Immature natural killer cell (primary cell): ENCODE data around the gene MFSD6. TPM values are rescaled to one million over a fixed set of nuclear protein-coding genes. Genes with fewer than 3 reads are reported as not detected.
"Not testable (repeated sequence)": the region's sequence is repeated elsewhere in the genome, so short reads cannot be mapped to it uniquely, and the experiment has no call there.

ENCODE experiments used
- DNase-seq, 3 donors: peaks; one replicate each; pipeline ENCODE4 v3.0.0; 2022; ENCODE audit warnings: mixed read lengths in 1 of 3
- H3K27ac Mint-ChIP-seq, 6 donors: one replicate each; pipeline ENCODE4 v1.8.0; 2020; ENCODE audit warnings: mixed read lengths in 6 of 6, mild to moderate bottlenecking in 5 of 6, inconsistent platforms in 4 of 6, moderate library complexity in 3 of 6
- H3K27me3 Mint-ChIP-seq, 3 donors: one replicate each; pipeline ENCODE4 v1.8.0; 2020 to 2021; ENCODE audit warnings: low read depth in 3 of 3, mild to moderate bottlenecking in 3 of 3, mixed read lengths in 3 of 3, moderate library complexity in 3 of 3, inconsistent platforms in 1 of 3
- H3K36me3 Mint-ChIP-seq, 3 donors: one replicate each; pipeline ENCODE4 v1.8.0; 2020; ENCODE audit warnings: mixed read lengths in 3 of 3, inconsistent platforms in 2 of 3, mild to moderate bottlenecking in 2 of 3
- H3K4me1 Mint-ChIP-seq, 2 donors: one replicate each; pipeline ENCODE4 v1.8.0; 2020; ENCODE audit warnings: inconsistent platforms in 2 of 2, mild to moderate bottlenecking in 2 of 2, mixed read lengths in 2 of 2, moderate library complexity in 1 of 2
- H3K4me3 Mint-ChIP-seq, 5 donors: one replicate each; pipeline ENCODE4 v1.8.0; 2020; ENCODE audit warnings: mild to moderate bottlenecking in 5 of 5, mixed read lengths in 5 of 5, inconsistent platforms in 3 of 5, moderate library complexity in 3 of 5
- H3K9me3 Mint-ChIP-seq, 6 donors: one replicate each; pipeline ENCODE4 v1.8.0; 2020; ENCODE audit warnings: mild to moderate bottlenecking in 6 of 6, mixed read lengths in 6 of 6, inconsistent platforms in 4 of 6, moderate library complexity in 3 of 6
- polyA plus RNA-seq, 3 donors: library from polyadenylated mRNA; unstranded; fragments of 300-500 nt; fragmentation: Illumina TruSeq; gene quantifications; one replicate each; pipeline ENCODE4 v1.2.3, GENCODE V29; 2021

MFSD6 gene
- polyA plus RNA-seq, 3 donors from 2014 or later: 7.3 to 35.1 (median 8.5) TPM

GRCh38 chr2:190467575-190468083 lies 59.5 kb downstream of the MFSD6 start:
- H3K4me3 Mint-ChIP-seq: no peak overlapping the region
- peaks cover 50 to 74% of the 10 kb centered on the region in 2 donors for H3K4me1 Mint-ChIP-seq

DNA sequence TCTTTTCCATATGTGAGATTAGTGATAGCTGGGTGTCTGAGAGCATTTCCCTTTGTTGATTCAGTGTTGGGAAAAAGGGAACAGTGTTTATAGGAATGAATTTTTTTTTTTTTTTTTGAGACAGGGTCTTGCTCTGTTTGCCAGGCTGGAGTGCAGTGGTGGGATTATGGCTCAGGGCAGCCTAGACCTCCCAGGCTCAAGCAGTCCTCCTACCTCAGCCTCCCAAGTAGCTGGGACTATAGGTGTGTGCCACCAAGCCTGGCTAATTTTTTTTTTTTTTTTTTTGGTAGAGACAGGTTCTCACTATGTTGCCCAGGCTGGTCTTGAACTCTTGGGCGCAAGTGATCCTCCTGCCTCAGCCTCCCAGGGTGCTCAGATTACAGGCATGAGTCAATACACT lies 60.2 kb downstream of the MFSD6 start:
- not testable (repeated sequence) for DNase-seq, H3K27me3 Mint-ChIP-seq, H3K4me3 Mint-ChIP-seq, H3K9me3 Mint-ChIP-seq
- peaks cover 48 to 67% of the 10 kb centered on the region in 2 donors for H3K4me1 Mint-ChIP-seq
- H3K36me3 Mint-ChIP-seq: peaks cover 11 to 22% (median 14%) of the 10 kb centered on the region in 3 donors
- H3K27ac Mint-ChIP-seq: peak overlapping the region; percentile 0 to 79 (median 40)

More at GRCh38 chr2:190467575-190468083, 59.5 kb downstream of the MFSD6 start:
- H3K36me3 Mint-ChIP-seq: peaks cover 7 to 15% (median 11%) of the 10 kb centered on the region in 3 donors
- H3K27ac Mint-ChIP-seq: peak overlapping the region in 4 of 6 donors; percentile 0 to 79 (median 14)
- peaks cover 0 to 3% (median 0%) of the 10 kb centered on the region in 3 donors for H3K27me3 Mint-ChIP-seq
- no peak for DNase-seq
- no peaks in the 10 kb centered on the region for H3K9me3 Mint-ChIP-seq

DNA sequence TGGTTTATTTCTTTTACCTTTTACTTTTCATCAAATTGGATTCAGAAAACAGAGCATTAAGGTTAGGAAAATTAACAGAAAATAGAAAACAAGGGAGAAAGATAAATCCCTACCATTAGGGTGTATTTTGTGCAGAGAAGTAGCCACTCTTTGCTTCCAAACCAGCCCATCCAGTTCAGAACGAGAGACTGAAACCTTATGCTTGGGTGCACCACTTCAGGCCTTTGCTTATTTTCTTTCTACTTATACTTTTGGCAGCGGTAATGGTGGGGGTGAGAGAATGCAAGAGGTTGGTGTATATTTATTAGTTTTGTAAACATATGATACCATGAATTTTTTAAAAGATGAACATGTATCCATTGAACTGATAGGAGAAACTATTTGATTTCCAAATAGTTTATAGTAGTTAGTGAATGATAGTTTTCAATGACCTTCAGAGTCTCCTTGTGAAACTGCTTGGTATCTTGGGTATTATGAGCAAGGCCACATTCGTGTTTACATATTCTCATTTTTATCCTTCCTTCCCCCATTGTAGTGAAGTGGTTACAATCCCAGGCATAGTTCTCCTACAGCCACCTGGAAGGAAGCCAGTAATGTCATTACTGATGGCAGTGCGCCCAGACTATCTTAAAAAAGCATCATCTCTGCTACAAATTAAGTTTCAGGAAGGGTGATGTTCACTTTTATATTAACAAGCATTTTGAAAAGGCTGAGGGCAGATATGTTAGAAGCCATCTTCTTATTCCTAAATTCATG lies 60.8 kb downstream of the MFSD6 start:
- no peak overlapping the region for H3K4me3 Mint-ChIP-seq

DNA sequence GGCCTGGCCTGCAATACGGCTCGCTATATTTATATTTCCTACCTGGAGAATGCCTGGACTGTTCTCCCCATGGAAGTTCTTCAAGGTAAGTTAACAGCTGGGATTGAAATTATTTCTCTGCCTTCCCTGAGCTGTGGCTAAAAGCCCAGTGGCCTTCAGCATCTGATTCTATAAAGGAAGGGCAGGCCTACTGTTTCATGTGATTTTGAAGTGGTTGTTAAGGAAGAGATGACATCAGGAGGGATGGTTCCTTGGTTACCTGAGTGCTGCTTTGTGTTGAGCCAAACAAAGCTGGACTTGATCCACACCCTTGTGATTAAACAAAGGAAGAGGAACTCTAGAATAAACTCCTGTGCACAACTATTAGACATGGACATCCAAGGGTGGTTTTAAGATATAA lies 61.6 kb downstream of the MFSD6 start:
- Mint-ChIP-seq H3K27me3 (peaks cover 0 to 3% (median 0%) of the 10 kb centered on the region in 3 donors), H3K4me3 (no peak overlapping the region), H3K9me3 (no peaks in the 10 kb centered on the region), H3K4me1 (peaks cover 39 to 55% of the 10 kb centered on the region in 2 donors), H3K36me3 (peaks cover 11 to 23% (median 21%) of the 10 kb centered on the region in 3 donors), H3K27ac (peak overlapping the region in 3 of 6 donors; percentile 17 to 68 (median 51))
- DNase-seq: no peak

More for the DNA sequence above, 60.8 kb downstream of the MFSD6 start:
- Mint-ChIP-seq H3K27ac (peak overlapping the region in 2 of 6 donors; percentile 50 to 70), H3K36me3 (peaks cover 11 to 23% (median 21%) of the 10 kb centered on the region in 3 donors), H3K4me1 (peaks cover 47 to 63% of the 10 kb centered on the region in 2 donors), H3K9me3 (no peaks in the 10 kb centered on the region), H3K27me3 (peaks cover 0 to 3% (median 0%) of the 10 kb centered on the region in 3 donors)
- no peak for DNase-seq

GRCh38 chr2:190470256-190470826 lies 62.2 kb downstream of the MFSD6 start:
- no peak for DNase-seq
- H3K36me3 Mint-ChIP-seq: peaks cover 11 to 23% (median 21%) of the 10 kb centered on the region in 3 donors
- peak overlapping the region in 1 of 6 donors; percentile 7 for H3K27ac Mint-ChIP-seq
- no peak overlapping the region for H3K4me3 Mint-ChIP-seq
- no peaks in the 10 kb centered on the region for H3K9me3 Mint-ChIP-seq
- H3K27me3 Mint-ChIP-seq: peaks cover 0 to 3% (median 2%) of the 10 kb centered on the region in 3 donors
- H3K4me1 Mint-ChIP-seq: peaks cover 34 to 50% of the 10 kb centered on the region in 2 donors

DNA sequence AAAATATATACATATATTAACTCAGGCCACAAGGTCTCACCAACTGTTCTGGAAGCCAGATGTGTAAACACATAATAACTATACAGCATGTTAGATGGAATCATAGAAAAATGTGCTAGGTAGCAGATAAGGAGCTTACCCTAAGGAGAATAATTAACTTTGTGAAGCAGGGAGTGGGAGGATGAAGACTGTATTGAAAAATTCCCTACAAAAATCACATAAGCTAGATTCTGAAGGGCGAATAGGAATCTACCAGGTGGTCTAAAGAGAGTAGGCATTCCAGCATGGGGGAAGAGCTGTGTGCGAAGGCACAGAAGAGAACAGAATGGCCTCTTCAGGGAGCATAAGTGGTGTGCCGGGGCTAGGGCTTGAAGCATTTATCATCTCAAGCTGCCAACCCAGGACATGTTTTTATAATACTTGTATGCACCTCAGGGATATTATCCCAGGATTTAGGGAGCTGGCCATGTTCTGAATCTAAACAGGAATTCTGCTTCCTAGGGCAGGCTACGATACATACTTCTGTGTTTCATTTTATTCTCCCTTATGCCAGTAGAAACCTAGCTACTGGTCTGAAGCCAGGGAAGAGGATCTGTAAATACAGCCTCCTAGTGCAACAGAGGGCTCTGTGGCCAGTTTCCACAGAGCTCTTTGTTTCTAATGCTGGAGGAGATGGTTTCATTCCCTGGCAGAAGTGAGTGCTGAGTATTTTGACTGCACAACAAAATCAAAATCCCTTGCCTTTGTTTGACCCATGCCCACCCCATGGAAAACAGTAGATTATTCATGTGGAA lies 69.7 kb downstream of the MFSD6 start:
- peaks cover 8 to 40% of the 10 kb centered on the region in 2 donors for H3K4me1 Mint-ChIP-seq
- no peak overlapping the region for H3K4me3 Mint-ChIP-seq
- no peak for DNase-seq
- peak overlapping the region in 5 of 6 donors; percentile 1 to 55 (median 19) for H3K27ac Mint-ChIP-seq
- H3K9me3 Mint-ChIP-seq: no peaks in the 10 kb centered on the region
- peaks cover 0 to 2% (median 0%) of the 10 kb centered on the region in 3 donors for H3K27me3 Mint-ChIP-seq
- H3K36me3 Mint-ChIP-seq: peaks cover 0 to 16% (median 6%) of the 10 kb centered on the region in 3 donors

- DNase-seq: no peak
- Mint-ChIP-seq H3K36me3 (peaks cover 0 to 8% (median 0%) of the 10 kb centered on the region in 3 donors), H3K4me3 (no peak overlapping the region), H3K27ac (peak overlapping the region in 4 of 6 donors; percentile 6 to 15 (median 10)), H3K27me3 (peaks cover 0 to 2% (median 0%) of the 10 kb centered on the region in 3 donors), H3K9me3 (no peaks in the 10 kb centered on the region), H3K4me1 (peaks cover 8 to 40% of the 10 kb centered on the region in 2 donors)
Observed at GRCh38 chr2:190478572-190479195, 70.5 kb downstream of the MFSD6 start.

DNA sequence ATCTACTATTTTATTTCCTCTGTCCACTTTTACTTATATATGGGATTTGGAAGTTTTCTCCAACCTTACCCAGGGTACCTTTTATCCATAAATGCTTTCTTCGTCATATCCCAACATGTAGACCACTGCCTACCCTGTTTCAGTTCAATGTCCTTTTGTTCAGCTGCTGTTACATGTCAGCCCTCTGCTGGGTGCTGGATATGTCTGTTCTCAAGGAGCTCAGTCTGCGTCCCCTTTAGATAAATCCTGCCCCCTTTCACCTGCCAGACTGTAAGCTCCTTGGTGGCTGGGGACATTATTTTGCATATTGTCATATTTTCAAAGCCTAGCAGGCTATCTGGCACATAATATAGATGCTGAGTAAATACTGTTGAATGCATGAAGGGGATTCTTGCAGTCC lies 73.2 kb downstream of the MFSD6 start:
- Mint-ChIP-seq H3K4me3 (no peak overlapping the region), H3K27me3 (no peaks in the 10 kb centered on the region), H3K36me3 (peaks cover 0 to 5% (median 0%) of the 10 kb centered on the region in 3 donors), H3K27ac (peak overlapping the region in 4 of 6 donors; percentile 13 to 24 (median 17)), H3K4me1 (peaks cover 10 to 46% of the 10 kb centered on the region in 2 donors), H3K9me3 (no peaks in the 10 kb centered on the region)
- DNase-seq: no peak

GRCh38 chr2:190482451-190482850 lies 74.3 kb downstream of the MFSD6 start:
- DNase-seq: no peak
- Mint-ChIP-seq H3K4me1 (peaks cover 10 to 48% of the 10 kb centered on the region in 2 donors), H3K27ac (peak overlapping the region in 2 of 6 donors; percentile 13 to 34), H3K27me3 (no peaks in the 10 kb centered on the region), H3K9me3 (no peaks in the 10 kb centered on the region), H3K4me3 (no peak overlapping the region), H3K36me3 (peaks cover 0 to 5% (median 0%) of the 10 kb centered on the region in 3 donors)

DNA sequence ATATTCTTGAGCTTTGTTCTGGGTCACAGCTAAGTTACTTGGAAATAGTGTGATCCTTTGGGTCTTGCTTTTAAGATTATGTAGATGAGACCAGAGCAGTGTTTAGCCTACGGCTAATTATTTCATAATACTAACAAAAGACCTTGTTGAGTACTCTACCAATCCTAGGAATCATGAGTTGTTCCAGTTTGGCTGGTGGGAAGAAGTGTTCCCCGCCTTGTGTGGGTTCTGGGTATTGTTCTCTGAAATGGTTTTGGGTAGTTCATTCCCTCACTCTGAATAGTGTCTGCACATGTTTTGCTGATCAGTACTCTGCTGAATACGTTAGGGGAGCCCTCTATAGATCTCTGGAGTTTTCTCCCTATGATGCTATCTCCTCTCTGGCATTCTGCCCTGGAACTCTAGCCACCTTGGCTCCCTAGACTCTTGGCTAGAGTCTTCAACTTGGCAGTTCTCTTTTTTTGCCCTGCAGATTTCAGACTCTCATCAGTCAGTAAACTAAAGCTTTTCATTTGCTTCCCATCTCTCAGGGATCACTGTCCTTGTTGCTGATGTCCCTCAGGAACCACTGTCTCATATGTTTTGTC lies 78.0 kb downstream of the MFSD6 start:
- H3K36me3 Mint-ChIP-seq: peaks cover 19 to 30% (median 24%) of the 10 kb centered on the region in 3 donors
- H3K9me3 Mint-ChIP-seq: no peaks in the 10 kb centered on the region
- H3K4me3 Mint-ChIP-seq: no peak overlapping the region
- no peaks in the 10 kb centered on the region for H3K27me3 Mint-ChIP-seq
- H3K27ac Mint-ChIP-seq: peak overlapping the region in 2 of 6 donors; percentile 17 to 29
- peaks cover 8 to 24% of the 10 kb centered on the region in 2 donors for H3K4me1 Mint-ChIP-seq
- no peak for DNase-seq

- no peak overlapping the region for H3K27ac Mint-ChIP-seq
- no peak for DNase-seq
- peaks cover 29 to 54% (median 42%) of the 10 kb centered on the region in 3 donors for H3K36me3 Mint-ChIP-seq
- H3K4me3 Mint-ChIP-seq: no peak overlapping the region
- H3K27me3 Mint-ChIP-seq: no peaks in the 10 kb centered on the region
- H3K9me3 Mint-ChIP-seq: peaks cover 0 to 7% (median 3%) of the 10 kb centered on the region in 6 donors
- peaks cover 16 to 21% of the 10 kb centered on the region in 2 donors for H3K4me1 Mint-ChIP-seq
Observed at GRCh38 chr2:190488516-190489233, 80.5 kb downstream of the MFSD6 start.

DNA sequence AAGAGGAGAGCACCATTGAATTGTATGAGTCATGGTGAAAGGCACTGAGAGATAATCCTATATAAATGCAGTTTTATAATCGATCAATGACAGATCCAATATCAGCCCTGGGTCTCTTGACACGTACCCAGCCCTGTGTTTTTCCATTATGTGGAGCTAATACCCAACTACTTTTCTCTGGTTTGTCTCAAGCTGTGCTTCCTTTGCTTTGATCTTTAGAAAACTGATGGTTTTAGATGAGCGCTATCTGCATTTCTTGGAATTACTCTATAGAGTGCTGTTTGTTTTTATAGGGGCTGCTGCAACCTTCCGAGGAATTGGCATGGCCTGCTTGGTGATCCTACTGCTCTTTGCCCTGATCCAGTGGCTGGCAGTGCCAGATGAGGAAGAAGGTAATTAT lies 81.3 kb downstream of the MFSD6 start:
- no peak for DNase-seq
- H3K27me3 Mint-ChIP-seq: no peaks in the 10 kb centered on the region
- peak overlapping the region in 1 of 6 donors; percentile 8 for H3K27ac Mint-ChIP-seq
- H3K36me3 Mint-ChIP-seq: peaks cover 29 to 56% (median 50%) of the 10 kb centered on the region in 3 donors
- H3K4me1 Mint-ChIP-seq: peaks cover 22 to 26% of the 10 kb centered on the region in 2 donors
- no peak overlapping the region for H3K4me3 Mint-ChIP-seq
- peaks cover 0 to 7% (median 3%) of the 10 kb centered on the region in 6 donors for H3K9me3 Mint-ChIP-seq
